Thyroid gland (tissue), 4 donors: ENCODE results near the gene ATF2. TPM values are rescaled to one million over a fixed set of nuclear protein-coding genes. Genes with fewer than 3 reads are reported as not detected.

Experiments
- DNase-seq, 2 donors: peaks; one replicate each; pipeline ENCODE4 v3.0.0-alpha.2; 2019
- H3K27ac ChIP-seq, 3 donors: fragments of 200-600 bp; sonication (generic); 1 replicate in 2 of 3; 2 replicates in 1 of 3; pipeline ENCODE4 v1.5.1; 2016 to 2019; ENCODE audit warnings: mild to moderate bottlenecking in 1 of 3, moderate library complexity in 1 of 3
- H3K27me3 ChIP-seq: fragments of 200-600 bp; sonication (generic); one replicate; pipeline ENCODE4 v1.5.1; 2019
- H3K36me3 ChIP-seq, 2 donors: fragments of 200-600 bp; sonication (generic); one replicate each; pipeline ENCODE4 v1.5.1; 2016 to 2019
- H3K4me1 ChIP-seq, 2 donors: fragments of 200-600 bp; sonication (generic); one replicate each; pipeline ENCODE4 v1.5.1; 2017 to 2019
- H3K4me3 ChIP-seq, 3 donors: fragments of 200-600 bp; sonication (generic); replicated peaks in 1 of 3; 1 replicate in 2 of 3; 2 replicates in 1 of 3; pipeline ENCODE4 v1.5.1; 2016; ENCODE audit warnings: mild to moderate bottlenecking in 1 of 3
- H3K9me3 ChIP-seq: fragments of 200-600 bp; sonication (generic); one replicate; pipeline ENCODE4 v1.5.1; 2017
- POLR2A ChIP-seq, 2 donors: fragments of 450-650 bp; IDR thresholded peaks; one replicate each; pipeline ENCODE4 v1.6.1; 2017; ENCODE audit warnings: antibody characterized with exemption in 2 of 2, mild to moderate bottlenecking in 2 of 2, moderate library complexity in 1 of 2
- WGBS, 2 donors: methylation state at CpG; one replicate each; pipeline ENCODE4 v1.1.5; 2017; 5-methylcytosine and 5-hydroxymethylcytosine counted together
- intact Hi-C: fragments of 100-400 bp; cut with DNase I; formaldehyde crosslinking; loops from one replicate; pipeline ENCODE4 v1.15.1; 2023
- total RNA-seq, 4 donors: library from RNA; depleted of rRNA; stranded (reverse); fragments of >200 nt; gene quantifications; one replicate each; pipeline ENCODE4 v1.2.3, GENCODE V29; 2016
- TF ChIP-seq, protein P1 (sequence below), 6 experiments: fragments of 200-600 bp in 3 of 6; fragments of 450-650 bp in 3 of 6; sonication (generic) in 3 of 6; IDR thresholded peaks; one replicate each; pipeline ENCODE4 v1.5.1; 2016 to 2019; ENCODE audit warnings: antibody characterized with exemption in 6 of 6, mild to moderate bottlenecking in 2 of 6, inconsistent platforms in 1 of 6, moderate library complexity in 1 of 6

The ATF2 gene
- total RNA-seq, 4 donors from 2014 or later = 64.8 to 120 (median 88.0) TPM

DNA sequence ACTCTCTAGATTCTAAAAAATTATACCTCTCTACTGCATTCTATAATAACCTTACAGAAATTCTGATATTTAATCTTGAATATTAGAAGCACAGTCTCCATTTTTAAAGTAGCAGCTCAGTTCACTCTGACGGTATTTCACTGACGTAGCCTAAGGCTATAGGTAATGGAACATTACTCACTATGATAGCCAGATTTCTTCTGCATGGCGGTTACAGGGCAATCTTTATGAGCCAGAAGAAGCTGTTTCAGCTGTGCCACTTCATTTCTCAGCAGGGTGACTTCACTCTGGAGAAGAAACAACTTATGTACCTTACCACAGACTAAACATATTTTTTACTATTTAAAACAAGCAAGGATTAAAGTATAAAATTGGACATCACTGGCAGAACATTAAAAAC, 87.5 kb downstream of the ATF2 start:
- H3K36me3 ChIP-seq = peaks cover 7% of the 10 kb centered on the region in 2 donors
- TF ChIP-seq, protein P1, sequence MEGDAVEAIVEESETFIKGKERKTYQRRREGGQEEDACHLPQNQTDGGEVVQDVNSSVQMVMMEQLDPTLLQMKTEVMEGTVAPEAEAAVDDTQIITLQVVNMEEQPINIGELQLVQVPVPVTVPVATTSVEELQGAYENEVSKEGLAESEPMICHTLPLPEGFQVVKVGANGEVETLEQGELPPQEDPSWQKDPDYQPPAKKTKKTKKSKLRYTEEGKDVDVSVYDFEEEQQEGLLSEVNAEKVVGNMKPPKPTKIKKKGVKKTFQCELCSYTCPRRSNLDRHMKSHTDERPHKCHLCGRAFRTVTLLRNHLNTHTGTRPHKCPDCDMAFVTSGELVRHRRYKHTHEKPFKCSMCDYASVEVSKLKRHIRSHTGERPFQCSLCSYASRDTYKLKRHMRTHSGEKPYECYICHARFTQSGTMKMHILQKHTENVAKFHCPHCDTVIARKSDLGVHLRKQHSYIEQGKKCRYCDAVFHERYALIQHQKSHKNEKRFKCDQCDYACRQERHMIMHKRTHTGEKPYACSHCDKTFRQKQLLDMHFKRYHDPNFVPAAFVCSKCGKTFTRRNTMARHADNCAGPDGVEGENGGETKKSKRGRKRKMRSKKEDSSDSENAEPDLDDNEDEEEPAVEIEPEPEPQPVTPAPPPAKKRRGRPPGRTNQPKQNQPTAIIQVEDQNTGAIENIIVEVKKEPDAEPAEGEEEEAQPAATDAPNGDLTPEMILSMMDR (IDR thresholded peaks at IDR 0.05) = no peak
- no peak for TF ChIP-seq POLR2A (IDR thresholded peaks at IDR 0.05)
- 97% methylated on average over 3 of the region's 3 CpGs for WGBS, 2 donors
- no peaks in the 10 kb centered on the region for H3K9me3 ChIP-seq
- H3K27me3 ChIP-seq = no peaks in the 10 kb centered on the region
- no peaks in the 10 kb centered on the region for H3K4me1 ChIP-seq
- H3K4me3 ChIP-seq = no peak overlapping the region
- no peak for DNase-seq
- H3K27ac ChIP-seq = no peak overlapping the region
- intact Hi-C loops = no loop called here

DNA sequence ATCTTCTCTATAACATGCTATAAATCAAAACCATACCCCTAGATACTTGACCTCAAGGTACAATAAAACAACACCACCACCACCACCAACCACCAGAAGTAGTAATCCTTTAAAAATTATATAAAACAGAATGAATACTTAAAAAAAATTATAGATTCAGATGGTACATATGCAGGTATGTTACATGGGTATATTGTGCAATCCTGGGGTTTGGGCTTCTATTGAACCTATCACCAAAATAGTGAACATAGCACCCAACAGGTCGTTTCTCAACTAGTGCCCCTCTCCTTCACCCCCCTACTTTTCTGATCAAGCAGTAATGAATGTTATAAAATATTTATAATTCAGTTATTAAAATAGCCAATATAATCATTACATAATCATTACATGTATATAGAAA, 91.7 kb downstream of the ATF2 start:
- 50 to 94% methylated on average over 1 of the region's 1 CpG for WGBS, 2 donors
- intact Hi-C loops = no loop called here
- Histone ChIP-seq H3K9me3 (no peaks in the 10 kb centered on the region), H3K27me3 (no peaks in the 10 kb centered on the region), H3K36me3 (peaks cover 7 to 10% of the 10 kb centered on the region in 2 donors), H3K4me3 (no peak overlapping the region), H3K4me1 (no peaks in the 10 kb centered on the region), H3K27ac (no peak overlapping the region)
- TF ChIP-seq, protein P1 (IDR thresholded peaks at IDR 0.05) = no peak
- no peak for TF ChIP-seq POLR2A (IDR thresholded peaks at IDR 0.05)
- DNase-seq = no peak

DNA sequence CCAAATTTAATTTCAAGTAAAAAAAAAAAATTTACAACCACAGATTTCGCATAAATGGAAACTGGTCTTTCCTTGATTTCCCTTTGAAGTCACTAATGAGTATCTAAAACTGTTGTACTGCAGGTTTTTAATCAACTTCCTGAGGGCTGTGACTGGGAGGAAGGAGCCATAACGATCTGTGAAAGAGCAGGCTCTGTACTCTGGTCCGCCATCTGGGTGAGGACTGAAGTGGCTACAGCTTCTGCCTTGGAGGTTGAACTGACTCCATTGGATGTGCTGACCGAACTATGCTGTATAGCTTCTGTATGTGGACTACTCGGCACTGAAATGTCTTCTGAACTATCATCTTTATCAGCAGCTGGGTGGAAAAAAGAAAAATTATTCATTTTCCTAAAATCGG, 93.5 kb downstream of the ATF2 start:
- no peaks in the 10 kb centered on the region for H3K4me1 ChIP-seq
- intact Hi-C loops = no loop called here
- 94 to 95% methylated on average over 6 of the region's 6 CpGs for WGBS, 2 donors
- no peak overlapping the region for H3K27ac ChIP-seq
- no peak overlapping the region for H3K4me3 ChIP-seq
- H3K9me3 ChIP-seq = no peaks in the 10 kb centered on the region
- TF ChIP-seq, protein P1 (IDR thresholded peaks at IDR 0.05) = no peak
- no peak for TF ChIP-seq POLR2A (IDR thresholded peaks at IDR 0.05)
- no peaks in the 10 kb centered on the region for H3K27me3 ChIP-seq
- H3K36me3 ChIP-seq = peaks cover 6 to 7% of the 10 kb centered on the region in 2 donors
- DNase-seq = no peak

DNA sequence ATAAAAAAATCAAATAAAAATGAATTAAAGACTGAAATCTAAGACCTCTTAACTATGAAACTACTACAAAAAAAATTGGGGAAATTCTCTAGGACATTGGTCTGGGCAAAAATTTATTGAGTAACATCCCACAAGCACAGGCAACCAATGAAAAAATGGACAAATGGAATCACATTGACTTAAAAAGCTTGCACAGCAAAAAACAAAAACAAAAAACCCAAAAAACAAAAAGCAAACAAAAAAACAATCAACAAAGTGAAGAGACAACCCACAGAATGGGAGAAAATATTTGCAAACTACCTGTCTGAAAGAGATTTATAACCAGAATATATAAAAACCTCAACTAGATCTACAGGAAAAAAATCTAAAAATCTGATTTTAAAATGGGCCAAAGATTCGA, 99.5 kb downstream of the ATF2 start:
- DNase-seq = no peak
- Histone ChIP-seq H3K36me3 (no peaks in the 10 kb centered on the region), H3K4me3 (no peak overlapping the region), H3K27ac (no peak overlapping the region), H3K27me3 (no peaks in the 10 kb centered on the region), H3K4me1 (no peaks in the 10 kb centered on the region), H3K9me3 (no peaks in the 10 kb centered on the region)
- intact Hi-C loops = no loop called here
- TF ChIP-seq, protein P1 (IDR thresholded peaks at IDR 0.05) = no peak
- no peak for TF ChIP-seq POLR2A (IDR thresholded peaks at IDR 0.05)
- WGBS, 2 donors = 92 to 98% methylated on average over 1 of the region's 1 CpG

DNA sequence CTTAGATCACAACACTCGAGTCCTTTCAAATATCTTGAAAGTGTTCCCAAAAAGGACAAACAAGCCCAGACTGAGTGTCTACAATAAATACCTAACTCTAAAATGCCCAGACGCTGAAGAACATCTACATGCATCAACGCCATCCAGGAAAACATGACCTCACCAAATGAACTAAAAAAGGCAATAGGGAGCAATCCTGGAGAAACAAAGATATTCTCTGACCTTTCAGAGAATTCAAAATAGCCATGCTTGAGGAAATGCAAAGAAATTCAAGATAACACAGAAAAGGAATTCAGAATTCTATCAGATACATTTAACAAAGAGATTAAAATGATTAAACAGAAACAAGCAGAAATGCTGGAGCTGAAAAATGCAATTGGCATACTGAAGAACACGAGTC, 101.6 kb downstream of the ATF2 start:
- intact Hi-C loops = no loop called here
- H3K36me3 ChIP-seq = no peaks in the 10 kb centered on the region
- TF ChIP-seq, protein P1 (IDR thresholded peaks at IDR 0.05) = no peak
- TF ChIP-seq POLR2A (IDR thresholded peaks at IDR 0.05) = no peak
- no peaks in the 10 kb centered on the region for H3K27me3 ChIP-seq
- no peaks in the 10 kb centered on the region for H3K4me1 ChIP-seq
- DNase-seq = no peak
- H3K27ac ChIP-seq = no peak overlapping the region
- H3K9me3 ChIP-seq = no peaks in the 10 kb centered on the region
- no peak overlapping the region for H3K4me3 ChIP-seq
- WGBS, 2 donors = 66 to 69% methylated on average over 4 of the region's 4 CpGs
